Endothelial cell of umbilical vein (primary cell): ENCODE measurements around the gene SELENON. TPM values are rescaled to one million over a fixed set of nuclear protein-coding genes. Genes with fewer than 3 reads are reported as not detected.

Experiments
- BruUV-seq: library from RNA; stranded (reverse); fragments of 400-500 nt; replicated peaks from 2 replicates; lab custom pipeline; 2021; lab: Mats Ljungman, UMichigan
- CTCF ChIA-PET: fragments of 300-600, 350-600 bp; sonication (Branson Sonifier 250); formaldehyde crosslinking; loops from one replicate; lab custom pipeline; 2021; ENCODE audit warnings: antibody characterized with exemption, inconsistent platforms; lab: Charles Lee
- POLR2A ChIA-PET: fragments of 300-600, 350-600 bp; sonication (Branson Sonifier 250); formaldehyde crosslinking; loops from one replicate; lab custom pipeline; 2021; ENCODE audit warnings: antibody characterized with exemption, inconsistent platforms; lab: Charles Lee
- DNase-seq: peaks from one replicate; pipeline ENCODE4 v3.0.0-alpha.2; 2011; ENCODE audit warnings: low read depth, low spot score
- FAIRE-seq: peaks from 2 replicates; lab custom pipeline; 2011; peaks lifted over from hg19 to GRCh38; lab: Jason Lieb, UNC
- H2AFZ ChIP-seq: 2 replicates; pipeline ENCODE4 v1.6.0; 2012; ENCODE audit warnings: low read depth, low read length, control low read depth, inconsistent platforms
- H3K27ac ChIP-seq: 2 replicates; pipeline ENCODE4 v1.5.1; 2011; ENCODE audit warnings: low read depth, mild to moderate bottlenecking, control low read depth, low read length, moderate library complexity; ENCODE audit not compliant: insufficient read depth
- H3K27me3 ChIP-seq, 2 experiments: 2 replicates each; pipeline versions ENCODE4 v1.6.0 to v1.6.1; 2011; ENCODE audit warnings: low read length in 2 of 2, mixed read lengths in 1 of 2; ENCODE audit not compliant: control insufficient read depth in 2 of 2, insufficient read depth in 2 of 2
- H3K36me3 ChIP-seq, 2 experiments: 2 replicates in 1 of 2; 3 replicates in 1 of 2; pipeline ENCODE4 v1.5.1; 2011; ENCODE audit warnings: low read length in 2 of 2, mild to moderate bottlenecking in 1 of 2, moderate library complexity in 1 of 2; ENCODE audit not compliant: control insufficient read depth in 2 of 2, insufficient read depth in 2 of 2; ENCODE audit errors: extremely low read depth in 1 of 2
- H3K4me1 ChIP-seq: 3 replicates; pipeline ENCODE4 v1.5.1; 2011; ENCODE audit warnings: mild to moderate bottlenecking, low read length; ENCODE audit not compliant: control insufficient read depth, insufficient read depth; ENCODE audit errors: extremely low read depth
- H3K4me2 ChIP-seq: 2 replicates; pipeline ENCODE4 v1.6.1; 2011; ENCODE audit warnings: low read length, control low read depth, mixed read lengths; ENCODE audit not compliant: insufficient read depth
- H3K4me3 ChIP-seq, 3 experiments: fragments of 200-600 bp in 1 of 3; sonication (generic), shearing (Covaris generic) in 1 of 3; replicated peaks in 1 of 3; 2 replicates each; pipeline ENCODE4 v1.5.1; 2011 to 2016; ENCODE audit warnings: control low read depth in 3 of 3, low read length in 3 of 3, mild to moderate bottlenecking in 2 of 3, inconsistent platforms in 1 of 3, low read depth in 1 of 3, moderate library complexity in 1 of 3; ENCODE audit not compliant: insufficient read depth in 1 of 3
- H3K79me2 ChIP-seq: 2 replicates; pipeline ENCODE4 v1.6.0; 2012; ENCODE audit warnings: low read length, inconsistent platforms; ENCODE audit not compliant: control insufficient read depth, insufficient read depth
- H3K9ac ChIP-seq: replicated peaks from 2 replicates; pipeline ENCODE3; 2011; ENCODE audit warnings: low read length, control low read depth; ENCODE audit not compliant: insufficient read depth; ENCODE audit errors: extremely low read depth
- H3K9me1 ChIP-seq: replicated peaks from 3 replicates; pipeline ENCODE4 v1.6.0; 2011; ENCODE audit warnings: mild to moderate bottlenecking, low read length; ENCODE audit not compliant: control insufficient read depth, insufficient read depth; ENCODE audit errors: extremely low read depth
- H3K9me3 ChIP-seq: replicated peaks from 2 replicates; pipeline ENCODE4 v1.5.1; 2012; ENCODE audit warnings: low read length, inconsistent platforms; ENCODE audit not compliant: control insufficient read depth, insufficient read depth
- H4K20me1 ChIP-seq: replicated peaks from 2 replicates; pipeline ENCODE3; 2011; ENCODE audit warnings: mild to moderate bottlenecking, low read length; ENCODE audit not compliant: control insufficient read depth, insufficient read depth; ENCODE audit errors: extremely low read depth
- EZH2 ChIP-seq: IDR thresholded peaks from 2 replicates; pipeline ENCODE4 v1.6.1; 2012; ENCODE audit warnings: borderline replicate concordance, low read depth, mild to moderate bottlenecking, moderate library complexity, low read length, inconsistent platforms; ENCODE audit not compliant: severe bottlenecking
- JUN ChIP-seq: IDR thresholded peaks from 2 replicates; pipeline ENCODE4 v1.6.1; 2011; ENCODE audit warnings: borderline replicate concordance, low read depth; ENCODE audit not compliant: insufficient read length, insufficient read depth
- MYC ChIP-seq: IDR thresholded peaks from one replicate; pipeline ENCODE4 v1.6.1; 2011; ENCODE audit warnings: mild to moderate bottlenecking, low read depth, low read length
- POLR2A ChIP-seq: IDR thresholded peaks from 2 replicates; pipeline ENCODE4 v1.6.1; 2012; ENCODE audit warnings: low read depth, mild to moderate bottlenecking, control low read depth, low read length
- POLR2AphosphoS5 ChIP-seq: IDR thresholded peaks from 2 replicates; pipeline ENCODE4 v1.6.1; 2012; ENCODE audit warnings: low read depth, mild to moderate bottlenecking, control low read depth, low read length, moderate library complexity; ENCODE audit not compliant: insufficient read depth
- dilution Hi-C: fragments of 300-500 bp; cut with MboI; formaldehyde crosslinking; loops from one replicate; pipeline ENCODE4 v1.15.0; 2019; ENCODE audit warnings: low sequenced_read_pairs; ENCODE audit not compliant: extremely low pct_ligation_motif_present
- intact Hi-C: fragments of 100-400 bp; cut with micrococcal nuclease; formaldehyde crosslinking; loops from one replicate; pipeline ENCODE4 v1.10.0; 2022
- polyA plus RNA-seq, 4 experiments: library from polyadenylated mRNA; depleted of rRNA in 3 of 4; stranded (reverse) in 3 of 4; unstranded in 1 of 4; fragments of >200 nt; gene quantifications; 2 replicates each; pipeline versions ENCODE4 v1.2.1 to v1.2.3, GENCODE V29; 2011 to 2012; ENCODE audit warnings: missing spikeins in 1 of 4
- total RNA-seq: library from RNA; stranded (reverse); gene quantifications from 2 replicates; pipeline ENCODE4 v1.2.3, GENCODE V29; 2021
- TF ChIP-seq, protein P1 (sequence below): IDR thresholded peaks from 2 replicates; pipeline ENCODE4 v1.6.1; 2011; ENCODE audit not compliant: insufficient read depth, insufficient read length
- TF ChIP-seq, protein P2 (sequence below), 2 donors: IDR thresholded peaks; 1 replicate in 1 of 2; 2 replicates in 1 of 2; pipeline ENCODE4 v1.5.1; 2011; ENCODE audit warnings: low read length in 2 of 2, mild to moderate bottlenecking in 2 of 2, moderate library complexity in 2 of 2, control low read depth in 1 of 2, inconsistent platforms in 1 of 2, low read depth in 1 of 2; ENCODE audit not compliant: insufficient read depth in 1 of 2; ENCODE audit errors: extremely low read depth in 1 of 2

SELENON gene
- total and polyA plus RNA-seq, 2 donors (not counting 3 experiments of a cell fraction or from before 2014, with no cell fraction given): 117 to 182 TPM

DNA sequence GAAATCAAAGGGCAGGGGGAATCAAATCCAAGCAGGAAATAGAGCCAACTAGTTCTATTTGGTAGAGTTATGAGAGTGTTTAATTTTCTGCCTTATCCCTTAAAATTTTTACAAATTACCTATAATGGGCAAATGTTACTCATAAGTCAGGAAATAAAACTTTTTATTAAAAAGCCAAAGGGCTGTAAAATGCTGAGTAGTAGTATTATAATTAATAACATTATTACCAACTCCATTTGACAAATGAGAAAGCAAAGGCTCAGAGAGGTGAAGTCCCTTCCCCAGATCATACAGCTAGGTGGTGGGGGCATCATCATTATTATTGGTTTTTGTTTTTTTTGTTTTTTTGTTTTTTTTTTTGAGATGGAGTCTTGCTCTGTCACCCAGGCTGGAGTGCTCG lies 3.4 kb downstream of the SELENON start:
- no peak overlapping the region for H3K4me3 ChIP-seq
- no peaks in the 10 kb centered on the region for H3K27me3 ChIP-seq
- no TSS peak for BruUV-seq
- FAIRE-seq: no peak
- TF ChIP-seq, protein P1, sequence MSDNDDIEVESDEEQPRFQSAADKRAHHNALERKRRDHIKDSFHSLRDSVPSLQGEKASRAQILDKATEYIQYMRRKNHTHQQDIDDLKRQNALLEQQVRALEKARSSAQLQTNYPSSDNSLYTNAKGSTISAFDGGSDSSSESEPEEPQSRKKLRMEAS: no peak
- no peak for TF ChIP-seq POLR2AphosphoS5
- TF ChIP-seq EZH2: no peak
- no peak for TF ChIP-seq POLR2A
- no peak for TF ChIP-seq MYC
- no peak for TF ChIP-seq JUN
- TF ChIP-seq, protein P2, sequence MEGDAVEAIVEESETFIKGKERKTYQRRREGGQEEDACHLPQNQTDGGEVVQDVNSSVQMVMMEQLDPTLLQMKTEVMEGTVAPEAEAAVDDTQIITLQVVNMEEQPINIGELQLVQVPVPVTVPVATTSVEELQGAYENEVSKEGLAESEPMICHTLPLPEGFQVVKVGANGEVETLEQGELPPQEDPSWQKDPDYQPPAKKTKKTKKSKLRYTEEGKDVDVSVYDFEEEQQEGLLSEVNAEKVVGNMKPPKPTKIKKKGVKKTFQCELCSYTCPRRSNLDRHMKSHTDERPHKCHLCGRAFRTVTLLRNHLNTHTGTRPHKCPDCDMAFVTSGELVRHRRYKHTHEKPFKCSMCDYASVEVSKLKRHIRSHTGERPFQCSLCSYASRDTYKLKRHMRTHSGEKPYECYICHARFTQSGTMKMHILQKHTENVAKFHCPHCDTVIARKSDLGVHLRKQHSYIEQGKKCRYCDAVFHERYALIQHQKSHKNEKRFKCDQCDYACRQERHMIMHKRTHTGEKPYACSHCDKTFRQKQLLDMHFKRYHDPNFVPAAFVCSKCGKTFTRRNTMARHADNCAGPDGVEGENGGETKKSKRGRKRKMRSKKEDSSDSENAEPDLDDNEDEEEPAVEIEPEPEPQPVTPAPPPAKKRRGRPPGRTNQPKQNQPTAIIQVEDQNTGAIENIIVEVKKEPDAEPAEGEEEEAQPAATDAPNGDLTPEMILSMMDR (IDR thresholded peaks at IDR 0.05; ENCODE audit: extremely low read depth in 1 of 2, insufficient read depth in 1 of 2, low read depth in 1 of 2, low read length in 2 of 2): no peak
- peaks cover 20% of the 10 kb centered on the region for H3K79me2 ChIP-seq
- CTCF ChIA-PET: interaction anchor here (1.2 to 1.4 kb wide), 2 partner anchors 184 to 230 kb away, joined by 4 read pairs; no protein-coding TSS in a partner anchor
- H4K20me1 ChIP-seq: no peaks in the 10 kb centered on the region
- peaks cover 4 to 8% of the 10 kb centered on the region in 2 experiments for H3K36me3 ChIP-seq
- DNase-seq: no peak
- peaks cover 43% of the 10 kb centered on the region for H3K4me1 ChIP-seq
- no peaks in the 10 kb centered on the region for H3K9me3 ChIP-seq
- dilution Hi-C loops: no loop called here
- no peak overlapping the region for H3K9ac ChIP-seq
- H3K9me1 ChIP-seq: no peaks in the 10 kb centered on the region
- H3K27ac ChIP-seq: no peak overlapping the region
- H2AFZ ChIP-seq: no peak overlapping the region
- POLR2A ChIA-PET: no interaction called here
- intact Hi-C loops: loop anchor here (10.0 kb wide), 2 partner anchors 369 to 569 kb away; partner anchors contain the start of genes MACO1 and SYF2
- no peak overlapping the region for H3K4me2 ChIP-seq
